Epithelial cell of proximal tubule (primary cell): ENCODE results near the gene SSTR1. TPM values are rescaled to one million over a fixed set of nuclear protein-coding genes. Genes with fewer than 3 reads are reported as not detected.
"Not testable (repeated sequence)": the region's sequence is repeated elsewhere in the genome, so short reads cannot be mapped to it uniquely, and the experiment has no call there.

ENCODE experiments used
- DNase-seq: peaks from one replicate; pipeline ENCODE4 v3.0.0-alpha.2; 2011; ENCODE audit warnings: low read depth
- H3K4me3 ChIP-seq: 2 replicates; pipeline ENCODE4 v1.5.1; 2011; ENCODE audit warnings: low read depth, mild to moderate bottlenecking, low read length
- total RNA-seq: library from RNA; depleted of rRNA; stranded (reverse); fragments of >200 nt; gene quantifications from 2 replicates; pipeline ENCODE4 v1.2.3, GENCODE V29; 2015
- TF ChIP-seq, protein P1 (sequence below): conservative IDR thresholded peaks from 2 replicates; pipeline ENCODE4 v1.5.1; 2012; ENCODE audit warnings: low read depth, mild to moderate bottlenecking, low read length

Gene SSTR1
- total RNA-seq, 1 donor from 2014 or later = 0.06 TPM

DNA sequence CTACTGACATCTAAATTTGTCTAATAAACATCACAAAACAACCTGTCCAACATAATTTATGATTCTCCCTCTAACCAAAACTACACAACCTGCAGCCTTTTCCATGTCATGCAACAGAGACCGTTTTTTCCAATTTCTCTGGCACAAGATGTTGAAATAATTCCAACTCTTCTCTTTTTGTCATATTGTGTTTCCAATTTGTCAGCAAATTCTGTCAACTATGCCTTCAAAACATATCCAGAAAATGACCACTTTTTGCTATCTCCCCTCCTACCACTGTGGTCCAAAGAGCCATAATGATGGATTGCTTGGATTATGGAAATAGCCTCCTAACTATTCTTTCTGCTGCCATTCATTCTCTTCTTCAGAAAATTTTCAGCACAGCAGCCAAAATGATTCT, 31.3 kb upstream of the SSTR1 start:
- TF ChIP-seq, protein P1, sequence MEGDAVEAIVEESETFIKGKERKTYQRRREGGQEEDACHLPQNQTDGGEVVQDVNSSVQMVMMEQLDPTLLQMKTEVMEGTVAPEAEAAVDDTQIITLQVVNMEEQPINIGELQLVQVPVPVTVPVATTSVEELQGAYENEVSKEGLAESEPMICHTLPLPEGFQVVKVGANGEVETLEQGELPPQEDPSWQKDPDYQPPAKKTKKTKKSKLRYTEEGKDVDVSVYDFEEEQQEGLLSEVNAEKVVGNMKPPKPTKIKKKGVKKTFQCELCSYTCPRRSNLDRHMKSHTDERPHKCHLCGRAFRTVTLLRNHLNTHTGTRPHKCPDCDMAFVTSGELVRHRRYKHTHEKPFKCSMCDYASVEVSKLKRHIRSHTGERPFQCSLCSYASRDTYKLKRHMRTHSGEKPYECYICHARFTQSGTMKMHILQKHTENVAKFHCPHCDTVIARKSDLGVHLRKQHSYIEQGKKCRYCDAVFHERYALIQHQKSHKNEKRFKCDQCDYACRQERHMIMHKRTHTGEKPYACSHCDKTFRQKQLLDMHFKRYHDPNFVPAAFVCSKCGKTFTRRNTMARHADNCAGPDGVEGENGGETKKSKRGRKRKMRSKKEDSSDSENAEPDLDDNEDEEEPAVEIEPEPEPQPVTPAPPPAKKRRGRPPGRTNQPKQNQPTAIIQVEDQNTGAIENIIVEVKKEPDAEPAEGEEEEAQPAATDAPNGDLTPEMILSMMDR = no peak
- no peak overlapping the region for H3K4me3 ChIP-seq
- no peak for DNase-seq

DNA sequence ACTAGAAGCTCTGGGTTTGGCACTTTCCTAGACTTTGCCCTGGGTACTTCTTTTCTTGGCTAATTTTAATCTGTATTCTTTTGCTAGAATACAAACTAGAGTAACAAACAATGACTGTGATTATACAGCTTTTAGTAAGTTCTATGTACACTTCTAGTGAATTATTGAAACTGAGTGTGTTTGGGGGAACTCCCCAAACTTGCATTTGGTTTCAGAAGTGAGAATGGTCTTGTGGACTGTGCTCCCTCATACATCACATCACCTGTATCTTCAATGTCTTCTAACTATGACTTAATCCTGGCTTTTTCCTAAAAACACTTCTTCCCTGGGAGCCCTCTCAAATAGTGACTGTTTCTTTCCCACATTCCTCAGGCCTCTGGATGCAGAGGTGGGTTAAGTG, 23.6 kb upstream of the SSTR1 start:
- TF ChIP-seq, protein P1 = no peak
- H3K4me3 ChIP-seq = no peak overlapping the region
- no peak for DNase-seq

DNA sequence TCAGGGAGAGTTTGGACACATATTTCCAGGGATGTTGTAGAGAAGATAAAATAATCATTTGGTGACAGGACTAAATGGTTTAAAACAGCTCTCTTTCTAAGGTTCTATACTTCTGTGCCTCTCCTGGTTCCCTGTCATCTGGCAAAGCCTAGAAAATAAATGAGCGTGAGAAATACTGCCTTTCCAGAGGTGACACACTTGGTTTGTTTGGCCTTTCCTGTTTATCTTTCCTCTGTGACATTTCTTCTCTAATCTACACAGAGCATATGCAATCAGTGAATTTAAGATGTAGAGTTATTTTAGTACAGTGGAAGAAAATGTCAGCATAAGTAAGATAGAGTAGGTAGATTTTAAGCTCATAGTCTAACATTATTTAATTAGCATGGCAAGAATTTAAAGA, 22.0 kb upstream of the SSTR1 start:
- TF ChIP-seq, protein P1 = no peak
- DNase-seq = no peak
- no peak overlapping the region for H3K4me3 ChIP-seq

DNA sequence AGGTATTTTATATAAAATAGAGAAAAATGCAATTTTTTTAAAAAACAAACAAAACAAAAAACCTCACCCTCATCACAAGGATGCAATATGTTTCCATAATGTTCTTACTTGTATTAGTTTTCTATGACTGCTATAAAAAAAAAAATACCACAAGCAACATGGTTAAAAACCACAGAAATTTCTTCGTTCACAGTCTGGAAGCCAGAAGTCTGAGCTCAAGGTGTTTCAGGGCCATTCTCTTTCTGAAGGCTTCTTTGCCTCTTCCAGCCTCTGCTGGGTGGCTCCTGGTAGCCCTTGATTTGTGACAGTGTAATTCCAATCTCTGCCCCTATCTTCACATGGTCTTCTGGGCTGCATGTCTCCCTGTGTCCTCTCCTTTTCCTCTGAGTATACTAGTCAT, 21.5 kb upstream of the SSTR1 start:
- DNase-seq = no peak
- no peak overlapping the region for H3K4me3 ChIP-seq
- TF ChIP-seq, protein P1 = no peak

DNA sequence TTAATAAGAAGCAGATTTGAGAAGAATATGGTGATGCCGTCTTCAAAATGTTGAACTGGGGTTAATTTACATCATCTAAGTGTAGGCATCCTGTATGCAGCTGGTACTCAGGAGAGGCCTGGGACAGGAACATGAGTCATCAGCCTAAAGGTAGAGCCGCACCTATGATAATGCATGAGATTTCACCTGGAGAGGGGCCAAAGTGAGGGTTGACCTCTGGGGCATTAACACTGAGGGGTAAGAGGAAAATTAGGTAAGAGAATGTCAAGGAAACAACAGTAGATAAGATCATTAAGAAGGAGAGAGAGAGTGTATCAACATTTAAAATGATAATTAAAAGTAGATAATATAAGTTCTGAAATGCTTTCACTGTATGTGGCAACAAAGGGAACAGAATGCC, 20.2 kb upstream of the SSTR1 start:
- no peak for DNase-seq
- TF ChIP-seq, protein P1 = no peak
- H3K4me3 ChIP-seq = no peak overlapping the region

DNA sequence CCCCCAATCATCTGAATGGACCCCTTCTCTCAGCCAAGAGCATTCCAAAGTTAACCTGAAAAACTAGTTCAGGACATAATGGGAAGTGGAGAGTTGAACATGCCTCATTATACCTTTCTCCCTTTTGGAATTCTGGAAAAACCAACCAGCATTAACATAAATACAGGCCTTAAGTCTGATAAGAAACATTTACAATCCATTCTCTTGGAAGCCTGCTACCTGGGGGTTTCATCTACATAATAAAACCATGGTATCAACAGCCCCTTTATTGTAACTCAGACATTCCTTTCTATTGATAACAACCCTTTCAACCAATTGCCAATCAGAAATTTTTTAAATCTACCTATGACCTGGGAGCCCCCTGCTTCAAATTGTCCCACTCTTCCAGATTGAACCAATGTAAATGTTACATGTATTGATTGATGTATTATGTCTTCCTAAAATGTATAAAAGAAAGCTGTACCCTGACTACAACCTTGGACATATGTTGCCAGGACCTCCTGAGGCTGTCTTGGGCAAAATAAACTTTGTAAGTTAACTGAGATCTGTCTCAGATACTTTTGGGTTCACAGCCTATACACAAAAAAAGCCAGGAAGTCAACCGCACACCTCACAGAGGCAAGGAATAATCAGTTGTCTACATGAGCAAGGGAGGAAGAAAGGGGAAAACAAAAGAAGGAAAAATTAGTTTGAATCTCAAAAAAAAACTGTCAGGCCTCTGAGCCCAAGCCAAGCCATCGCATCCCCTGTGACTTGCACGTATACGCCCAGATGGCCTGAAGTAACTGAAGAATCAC, 17.6 kb upstream of the SSTR1 start:
- H3K4me3 ChIP-seq = no peak overlapping the region
- TF ChIP-seq, protein P1 = no peak
- DNase-seq = no peak

DNA sequence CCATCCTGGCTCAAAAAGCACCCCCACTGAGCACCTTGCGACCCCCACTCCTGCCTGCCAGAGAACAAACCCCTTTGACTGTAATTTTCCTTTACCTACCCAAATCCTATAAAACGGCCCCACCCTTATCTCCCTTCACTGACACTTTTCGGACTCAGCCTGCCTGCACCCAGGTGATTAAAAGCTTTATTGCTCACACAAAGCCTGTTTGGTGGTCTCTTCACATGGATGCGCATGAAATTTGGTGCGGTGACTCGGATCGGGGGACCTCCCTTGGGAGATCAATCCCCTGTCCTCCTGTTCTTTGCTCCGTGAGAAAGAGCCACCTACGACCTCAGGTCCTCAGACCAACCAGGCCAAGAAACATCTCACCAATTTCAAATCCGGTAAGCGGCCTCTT, 16.9 kb upstream of the SSTR1 start:
- DNase-seq, H3K4me3 ChIP-seq: not testable (repeated sequence)

DNA sequence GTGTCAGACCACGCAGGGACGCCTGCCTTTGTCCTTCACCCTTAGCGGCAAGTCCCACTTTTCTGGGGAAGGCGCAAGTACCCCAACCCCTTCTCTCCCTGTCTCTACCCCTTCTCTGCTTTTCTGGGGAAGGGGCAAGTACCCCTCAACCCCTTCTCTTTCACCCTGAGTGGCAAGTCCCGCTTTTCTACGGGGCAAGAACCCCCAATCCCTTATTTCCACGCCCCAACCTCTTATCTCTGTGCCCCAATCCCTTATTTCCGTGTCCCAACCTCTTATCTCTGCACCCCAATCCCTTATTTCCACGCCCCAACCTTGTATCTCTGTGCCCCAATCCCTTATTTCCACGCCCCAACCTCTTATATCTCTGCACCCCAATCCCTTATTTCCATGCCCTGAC, 16.2 kb upstream of the SSTR1 start:
- not testable (repeated sequence) for H3K4me3 ChIP-seq, DNase-seq
